Left ventricle myocardium inferior (tissue), 1 donor: ENCODE results near the gene URB1. TPM values are rescaled to one million over a fixed set of nuclear protein-coding genes. Genes with fewer than 3 reads are reported as not detected.

Experiments
- DNase-seq: peaks from one replicate; pipeline ENCODE4 v3.0.0-alpha.2; 2020
- H3K27ac ChIP-seq: fragments of 200-600 bp; replicated peaks from 2 replicates; pipeline ENCODE4 v1.8.0; 2021
- H3K27me3 ChIP-seq: fragments of 200-600 bp; 2 replicates; pipeline ENCODE4 v1.8.0; 2021; ENCODE audit warnings: low read depth
- H3K36me3 ChIP-seq: fragments of 200-600 bp; 2 replicates; pipeline ENCODE4 v1.8.0; 2021
- H3K4me1 ChIP-seq: fragments of 200-600 bp; 2 replicates; pipeline ENCODE4 v1.8.0; 2021
- H3K4me3 ChIP-seq: fragments of 200-600 bp; 2 replicates; pipeline ENCODE4 v1.8.0; 2021; ENCODE audit warnings: mild to moderate bottlenecking, moderate library complexity
- H3K9me3 ChIP-seq: fragments of 200-600 bp; replicated peaks from 2 replicates; pipeline ENCODE4 v1.8.0; 2021
- intact Hi-C: fragments of 100-400 bp; cut with micrococcal nuclease; formaldehyde crosslinking; loops from one replicate; pipeline ENCODE4 v1.11.0; 2022
- total RNA-seq: library from RNA; stranded (reverse); fragmentation: NEBNext Ultra II Directional; extraction: Animal tissue kit (Norgen Biotek cat#: 25700); gene quantifications from one replicate; pipeline ENCODE4 v1.2.1, GENCODE V29; 2021
- TF ChIP-seq, protein P1 (sequence below): fragments of 200-600 bp; IDR thresholded peaks from 2 replicates; pipeline ENCODE4 v1.8.0; 2021; ENCODE audit warnings: antibody characterized with exemption, mild to moderate bottlenecking, borderline replicate concordance
- donor health status: DM: no; HTN: yes; CAD: no; lungs with severe emphysema.

URB1 gene
- total RNA-seq, 1 donor from 2014 or later = 13.8 TPM

DNA sequence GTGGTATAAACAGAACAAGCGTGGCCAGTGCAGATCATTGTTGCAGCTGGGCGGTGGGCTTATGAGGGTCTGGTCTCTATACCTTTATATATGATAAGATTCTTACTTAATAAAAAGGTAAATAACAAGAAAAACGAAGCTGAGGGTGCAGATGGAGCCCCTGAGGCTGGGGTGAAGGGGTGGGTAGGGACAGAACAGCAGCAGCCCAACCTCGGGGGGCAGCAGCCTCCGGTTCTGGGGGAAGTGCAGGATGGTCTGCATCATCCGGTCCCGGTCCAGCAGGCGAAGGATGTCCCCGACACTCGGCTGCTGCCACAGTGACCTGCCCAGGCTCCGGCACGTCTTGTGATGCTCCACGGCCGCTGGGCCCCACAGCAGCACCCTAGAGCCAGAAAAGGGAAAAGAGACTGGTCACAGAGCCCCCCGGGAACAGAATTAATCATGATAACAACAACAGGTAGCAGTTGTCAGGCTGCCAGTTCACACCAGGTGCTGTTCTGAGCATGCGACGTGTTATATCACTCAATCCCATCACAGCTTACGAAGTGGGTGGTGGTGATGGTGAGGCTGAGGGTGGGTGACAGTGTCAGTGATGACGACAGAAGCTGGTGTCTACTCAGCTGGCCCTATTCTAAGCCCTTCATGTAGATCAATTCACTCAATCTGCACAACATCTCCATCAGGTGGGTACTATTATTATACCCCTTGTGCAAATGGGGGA, 58.7 kb downstream of the URB1 start:
- no peak overlapping the region for H3K27ac ChIP-seq
- intact Hi-C loops = no loop called here
- H3K4me3 ChIP-seq = no peak overlapping the region
- peaks cover 10% of the 10 kb centered on the region for H3K4me1 ChIP-seq
- H3K36me3 ChIP-seq = peaks cover 80% of the 10 kb centered on the region
- no peak for DNase-seq
- TF ChIP-seq, protein P1, sequence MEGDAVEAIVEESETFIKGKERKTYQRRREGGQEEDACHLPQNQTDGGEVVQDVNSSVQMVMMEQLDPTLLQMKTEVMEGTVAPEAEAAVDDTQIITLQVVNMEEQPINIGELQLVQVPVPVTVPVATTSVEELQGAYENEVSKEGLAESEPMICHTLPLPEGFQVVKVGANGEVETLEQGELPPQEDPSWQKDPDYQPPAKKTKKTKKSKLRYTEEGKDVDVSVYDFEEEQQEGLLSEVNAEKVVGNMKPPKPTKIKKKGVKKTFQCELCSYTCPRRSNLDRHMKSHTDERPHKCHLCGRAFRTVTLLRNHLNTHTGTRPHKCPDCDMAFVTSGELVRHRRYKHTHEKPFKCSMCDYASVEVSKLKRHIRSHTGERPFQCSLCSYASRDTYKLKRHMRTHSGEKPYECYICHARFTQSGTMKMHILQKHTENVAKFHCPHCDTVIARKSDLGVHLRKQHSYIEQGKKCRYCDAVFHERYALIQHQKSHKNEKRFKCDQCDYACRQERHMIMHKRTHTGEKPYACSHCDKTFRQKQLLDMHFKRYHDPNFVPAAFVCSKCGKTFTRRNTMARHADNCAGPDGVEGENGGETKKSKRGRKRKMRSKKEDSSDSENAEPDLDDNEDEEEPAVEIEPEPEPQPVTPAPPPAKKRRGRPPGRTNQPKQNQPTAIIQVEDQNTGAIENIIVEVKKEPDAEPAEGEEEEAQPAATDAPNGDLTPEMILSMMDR = no peak
- H3K9me3 ChIP-seq = no peaks in the 10 kb centered on the region
- no peaks in the 10 kb centered on the region for H3K27me3 ChIP-seq

DNA sequence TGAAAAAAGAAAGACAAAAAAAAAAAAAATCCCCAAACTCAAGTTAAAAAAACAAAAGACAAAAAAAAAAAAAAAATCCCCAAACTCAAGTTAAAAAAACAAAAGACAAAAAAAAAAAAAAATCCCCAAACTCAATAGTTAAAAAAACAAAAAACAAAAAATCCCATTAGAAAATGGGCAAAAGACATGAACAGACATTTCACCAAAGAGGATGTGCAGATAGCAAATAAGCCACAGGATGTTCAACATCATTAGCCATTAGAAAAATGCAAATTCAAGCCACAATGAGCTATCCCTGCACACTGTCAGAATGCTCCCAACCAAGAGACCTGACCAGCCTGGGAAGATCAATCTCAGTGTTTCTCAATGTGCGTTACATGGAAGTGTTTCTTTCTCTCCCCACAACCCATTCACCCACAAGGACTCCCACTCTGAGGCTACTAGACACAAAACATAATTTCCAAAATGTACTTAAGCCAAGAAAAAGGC, 60.3 kb downstream of the URB1 start:
- no peaks in the 10 kb centered on the region for H3K27me3 ChIP-seq
- intact Hi-C loops = no loop called here
- TF ChIP-seq, protein P1 = no peak

DNA sequence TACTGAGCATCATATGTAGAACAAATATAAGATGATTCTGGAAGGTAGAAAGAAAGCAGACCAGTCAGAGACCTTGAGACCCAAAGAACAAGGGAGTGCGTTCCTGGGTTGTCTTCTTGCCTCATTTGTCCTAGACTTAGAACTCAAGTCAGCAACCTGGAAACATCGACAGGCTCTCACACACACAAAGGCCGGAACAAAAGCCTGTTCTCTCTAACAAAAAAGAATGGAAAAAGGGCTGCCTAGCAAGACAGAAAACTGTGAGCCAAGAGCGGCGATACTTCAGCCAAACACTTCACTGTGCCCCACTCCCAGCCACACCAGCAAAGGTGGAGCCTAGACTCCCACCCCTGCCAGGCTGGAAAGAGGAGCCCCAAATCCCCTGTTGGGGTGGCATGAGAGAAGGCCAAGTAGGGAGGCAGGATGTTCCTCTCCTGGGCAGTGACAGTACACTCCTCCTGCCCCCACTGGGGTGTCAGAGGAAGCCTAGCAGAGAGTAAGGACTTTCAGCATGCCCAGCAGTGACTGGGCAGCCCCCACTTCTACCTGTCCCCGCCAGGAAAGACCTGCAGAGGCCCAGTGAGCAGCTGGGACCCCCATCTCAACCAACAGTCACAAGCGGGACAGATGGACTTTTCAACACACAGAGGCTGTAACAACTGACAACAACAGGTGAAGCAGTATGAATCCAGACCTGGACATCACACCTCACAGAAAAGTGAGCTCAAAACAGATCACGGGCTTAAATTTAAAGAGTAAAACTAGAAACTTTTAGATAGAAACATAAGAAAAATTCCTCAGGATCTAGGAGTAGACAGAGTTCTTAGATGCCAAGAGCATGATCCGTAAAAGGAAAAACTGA, 61.1 kb downstream of the URB1 start:
- DNase-seq = no peak
- Histone ChIP-seq H3K36me3 (peaks cover 60% of the 10 kb centered on the region), H3K9me3 (no peaks in the 10 kb centered on the region), H3K27ac (peak overlapping the region; percentile 43), H3K4me3 (no peak overlapping the region), H3K4me1 (peaks cover 34% of the 10 kb centered on the region), H3K27me3 (no peaks in the 10 kb centered on the region)
- TF ChIP-seq, protein P1 = no peak
- intact Hi-C loops = no loop called here

More for the DNA sequence above, 60.3 kb downstream of the URB1 start:
- no peaks in the 10 kb centered on the region for H3K9me3 ChIP-seq
- H3K4me3 ChIP-seq = no peak overlapping the region
- H3K27ac ChIP-seq = no peak overlapping the region
- peaks cover 26% of the 10 kb centered on the region for H3K4me1 ChIP-seq
- H3K36me3 ChIP-seq = peaks cover 66% of the 10 kb centered on the region
- no peak for DNase-seq

DNA sequence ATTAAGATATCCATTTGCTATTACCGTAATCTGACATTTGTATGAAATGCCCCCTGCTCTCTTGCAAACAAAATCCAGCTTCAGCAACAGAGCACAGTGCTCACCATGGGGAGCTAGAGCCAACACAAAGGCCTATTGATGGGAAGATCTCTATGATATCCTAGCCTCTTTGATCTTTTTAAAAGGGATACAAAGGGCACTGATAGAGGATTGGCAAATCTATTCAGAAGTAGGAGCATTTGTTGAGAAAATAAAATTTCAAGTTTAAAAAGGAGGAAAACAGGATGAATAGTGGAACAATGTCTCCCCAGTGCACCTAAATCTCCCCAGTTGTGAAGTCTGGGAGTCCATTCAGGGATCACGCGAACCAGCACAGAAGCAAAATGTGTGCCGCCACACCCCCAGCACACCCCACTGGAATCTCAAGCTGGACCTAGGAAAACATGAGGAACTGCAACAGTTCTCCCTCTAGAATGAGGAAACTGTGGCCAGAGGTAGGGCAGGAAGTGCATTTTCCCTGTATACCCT, 62.0 kb downstream of the URB1 start:
- TF ChIP-seq, protein P1 = no peak
- intact Hi-C loops = no loop called here
- Histone ChIP-seq H3K36me3 (peaks cover 59% of the 10 kb centered on the region), H3K4me1 (peaks cover 39% of the 10 kb centered on the region), H3K4me3 (no peak overlapping the region), H3K27ac (peak overlapping the region; percentile 89), H3K9me3 (no peaks in the 10 kb centered on the region), H3K27me3 (no peaks in the 10 kb centered on the region)
- DNase-seq = no peak

DNA sequence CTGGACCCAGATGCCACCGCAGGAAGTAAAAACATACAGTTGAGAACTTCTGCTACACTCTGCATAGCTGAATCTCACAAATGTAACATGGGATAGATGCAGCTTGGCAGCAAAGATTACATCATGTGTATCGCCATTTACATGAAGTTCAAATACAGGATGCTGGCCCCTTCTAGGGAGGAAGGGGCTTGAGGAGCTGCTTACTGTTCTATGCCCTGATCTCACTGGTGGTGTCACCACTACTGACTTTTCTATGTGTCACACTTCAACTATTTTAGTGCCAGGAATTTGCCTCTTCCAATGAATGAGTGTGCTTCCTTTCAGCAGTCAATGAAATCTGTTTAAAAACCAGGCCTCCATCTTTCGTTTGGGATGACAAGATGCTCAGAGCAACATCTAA, 63.0 kb downstream of the URB1 start:
- Histone ChIP-seq H3K36me3 (peaks cover 58% of the 10 kb centered on the region), H3K4me1 (peaks cover 39% of the 10 kb centered on the region), H3K27me3 (no peaks in the 10 kb centered on the region), H3K27ac (peak overlapping the region; percentile 89), H3K4me3 (no peak overlapping the region), H3K9me3 (no peaks in the 10 kb centered on the region)
- intact Hi-C loops = no loop called here
- no peak for DNase-seq
- TF ChIP-seq, protein P1 = no peak
